NCI-H1092 treated with DMSO at 0.1 percent for 48 hours (cell line): ENCODE measurements around the gene KCNJ18.
"Not testable (repeated sequence)": the region's sequence is repeated elsewhere in the genome, so short reads cannot be mapped to it uniquely, and the experiment has no call there.

Experiments used
- DNase-seq: peaks from one replicate; lab custom pipeline; 2025; lab: John Stamatoyannopoulos, UW

The KCNJ18 gene

DNA sequence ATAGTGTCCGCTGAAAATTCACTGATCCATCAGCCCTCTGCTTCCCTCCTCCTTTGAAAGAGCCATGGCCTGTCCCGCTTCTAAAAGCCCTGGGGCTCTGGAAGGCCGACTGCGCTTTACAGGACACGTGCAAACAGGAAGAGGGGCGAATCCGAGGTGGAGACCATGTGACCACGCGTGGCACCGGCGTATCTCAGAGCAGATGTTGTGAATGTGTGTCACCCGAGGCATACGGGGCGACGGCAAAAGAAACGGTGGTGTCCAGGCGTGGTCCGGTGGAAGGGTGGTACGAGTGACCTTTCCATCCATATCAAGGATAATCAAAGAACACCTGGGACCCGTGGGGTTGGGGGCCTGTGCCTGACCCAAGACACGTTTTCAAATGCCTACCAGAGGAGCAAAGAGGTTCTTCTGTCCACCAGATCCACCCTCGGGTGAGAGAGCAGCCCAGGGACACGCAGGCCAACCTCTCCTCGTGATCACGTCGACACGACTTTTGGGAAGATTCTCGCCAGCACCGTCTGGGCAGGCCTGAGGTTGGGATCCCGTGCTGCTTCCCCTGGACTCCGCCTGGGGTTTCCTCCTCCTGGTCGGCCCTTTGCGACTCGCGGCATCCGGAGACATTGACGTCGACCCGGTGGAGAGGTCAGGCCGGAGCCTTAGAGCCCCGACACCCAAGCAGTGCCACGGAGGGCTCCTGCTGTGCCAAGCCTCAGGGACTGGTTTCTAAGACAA is 7.1 kb upstream of the KCNJ18 start:
- DNase-seq, result not testable (repeated sequence)

GRCh38 chr17:21686165-21687015 is 5.9 kb upstream of the KCNJ18 start:
- no peak for DNase-seq

- no peak for DNase-seq
These were observed 5.0 kb upstream of the KCNJ18 start for GRCh38 chr17:21687136-21687953.

- DNase-seq, result no peak
These were observed 3.9 kb upstream of the KCNJ18 start for GRCh38 chr17:21688293-21688949.

- no peak for DNase-seq
These were observed 2.7 kb upstream of the KCNJ18 start for GRCh38 chr17:21689604-21690003.

- not testable (repeated sequence) for DNase-seq
These were observed 1.5 kb upstream of the KCNJ18 start for GRCh38 chr17:21690811-21691210.

- DNase-seq, result not testable (repeated sequence)
These were observed 842 bp upstream of the KCNJ18 start for GRCh38 chr17:21691481-21691880.

GRCh38 chr17:21692704-21693065 is 362 bp downstream of the KCNJ18 start:
- DNase-seq, result not testable (repeated sequence)

DNA sequence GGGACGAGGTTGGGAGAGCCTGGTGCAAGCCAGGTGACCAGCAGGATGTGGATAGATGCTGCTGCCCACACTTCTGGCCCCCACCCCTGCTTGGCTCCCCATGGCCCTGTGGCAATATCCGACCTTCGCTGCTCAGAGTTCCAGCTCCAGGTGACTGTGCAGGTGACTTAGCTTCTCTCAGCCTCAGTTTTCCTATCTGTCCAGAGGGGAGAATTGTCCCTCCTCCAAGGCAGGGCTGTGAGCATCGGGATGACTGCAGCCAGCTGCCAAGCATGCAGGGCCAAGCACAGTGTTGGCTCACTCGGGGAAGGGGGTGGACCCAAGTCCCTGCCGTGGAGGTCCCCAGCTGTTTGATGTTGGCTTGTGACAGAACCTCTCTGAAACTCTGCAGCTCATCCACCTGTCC is 1.1 kb downstream of the KCNJ18 start:
- not testable (repeated sequence) for DNase-seq

- not testable (repeated sequence) for DNase-seq
These were observed 1.6 kb downstream of the KCNJ18 start for GRCh38 chr17:21693937-21694336.

DNA sequence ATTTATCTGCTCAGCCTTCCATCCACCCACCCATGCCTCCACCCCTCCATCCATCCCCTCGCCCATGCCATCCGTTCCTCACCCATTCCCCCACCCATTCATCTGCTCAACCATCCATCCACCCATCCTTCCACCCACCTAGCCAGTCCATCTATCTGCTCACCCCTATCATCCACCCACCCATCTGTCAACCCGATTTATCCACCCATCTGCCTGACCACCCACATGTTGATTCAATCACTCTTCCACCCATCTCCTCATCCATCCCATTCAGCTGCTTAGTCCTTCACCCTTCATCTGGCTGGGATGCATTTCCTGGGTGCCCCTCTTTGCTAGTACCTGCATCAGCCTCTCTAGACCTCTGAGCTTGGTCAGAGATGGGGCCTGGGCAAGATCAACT is 3.9 kb downstream of the KCNJ18 start:
- DNase-seq, result not testable (repeated sequence)

GRCh38 chr17:21696842-21697507 is 4.7 kb downstream of the KCNJ18 start:
- DNase-seq, result not testable (repeated sequence)

- not testable (repeated sequence) for DNase-seq
These were observed 5.2 kb downstream of the KCNJ18 start for GRCh38 chr17:21697508-21697860.

- not testable (repeated sequence) for DNase-seq
These were observed 6.2 kb downstream of the KCNJ18 start for GRCh38 chr17:21698437-21699075.

GRCh38 chr17:21699124-21699523 is 6.8 kb downstream of the KCNJ18 start:
- DNase-seq, result not testable (repeated sequence)

GRCh38 chr17:21699573-21700236 is 7.4 kb downstream of the KCNJ18 start:
- not testable (repeated sequence) for DNase-seq

DNA sequence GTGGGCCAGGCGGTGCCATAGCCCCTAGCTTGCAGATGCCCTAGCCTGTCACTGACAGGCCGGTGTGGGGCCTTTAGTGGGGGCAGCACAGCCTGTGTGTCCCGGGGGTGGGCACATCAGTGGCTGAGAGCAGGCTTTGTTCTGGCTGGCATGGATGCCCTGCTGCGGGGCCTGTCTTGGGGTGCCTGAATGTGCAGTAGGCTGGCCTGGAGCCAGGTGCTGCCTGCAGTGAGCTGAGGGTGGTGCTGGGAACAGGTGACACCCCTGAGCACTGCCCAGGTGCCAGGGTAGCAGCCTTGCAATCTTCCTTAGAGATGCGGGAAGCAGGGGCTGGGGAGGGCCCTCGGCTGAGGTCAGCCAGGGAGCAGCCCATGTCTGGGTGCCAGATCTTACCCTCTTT is 8.8 kb downstream of the KCNJ18 start:
- DNase-seq, result not testable (repeated sequence)

DNA sequence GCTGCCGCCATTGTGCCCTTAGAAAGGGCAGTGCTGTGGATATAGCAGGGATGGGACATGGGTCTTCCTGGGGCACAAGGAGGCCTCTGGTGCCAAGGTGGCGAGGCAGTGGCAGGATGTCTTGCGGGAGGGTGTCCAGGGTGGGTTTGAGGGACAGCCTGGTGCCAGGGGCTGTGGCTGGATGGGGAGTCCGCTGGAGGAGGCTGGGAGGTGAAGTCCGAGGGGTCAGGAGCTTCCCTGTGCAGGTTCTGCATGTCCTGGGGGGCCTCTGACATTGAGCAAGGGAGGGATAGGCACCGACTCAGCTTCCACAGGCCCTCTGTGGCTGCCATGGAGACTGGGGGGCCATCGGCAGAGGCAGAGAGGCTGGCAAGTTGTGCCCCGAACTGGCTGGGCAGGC is 9.7 kb downstream of the KCNJ18 start:
- not testable (repeated sequence) for DNase-seq

DNA sequence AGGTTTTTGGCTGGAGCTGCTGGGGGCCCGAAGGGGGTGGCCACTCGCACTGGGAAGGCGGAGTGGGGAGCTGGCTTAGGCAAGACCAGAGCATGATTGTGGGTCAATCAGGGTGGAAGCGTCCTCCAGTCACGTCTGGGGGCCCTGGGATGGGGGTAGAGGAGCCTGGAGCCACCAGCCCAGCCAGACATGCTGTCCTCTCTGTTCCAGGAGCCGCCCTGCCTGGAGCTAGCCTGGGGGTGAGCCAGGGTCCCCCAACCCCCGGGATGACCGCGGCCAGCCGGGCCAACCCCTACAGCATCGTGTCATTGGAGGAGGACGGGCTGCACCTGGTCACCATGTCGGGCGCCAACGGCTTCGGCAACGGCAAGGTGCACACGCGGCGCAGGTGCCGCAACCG is 10.2 kb downstream of the KCNJ18 start:
- not testable (repeated sequence) for DNase-seq
